ENCODE measurements around the gene UBE4A. TPM values are rescaled to one million over a fixed set of nuclear protein-coding genes. Genes with fewer than 3 reads are reported as not detected.

UBE4A gene
- total RNA-seq, 1 donor from 2014 or later = 32.0 TPM

- Mint-ChIP-seq H3K4me3 (ENCODE audit: unreplicated experiment) (no peak overlapping the region), H3K27me3 (ENCODE audit: unreplicated experiment) (no peaks in the 10 kb centered on the region), H3K27ac (ENCODE audit: unreplicated experiment) (no peak overlapping the region), H3K9me3 (ENCODE audit: unreplicated experiment) (no peaks in the 10 kb centered on the region), H3K36me3 (ENCODE audit: low read depth, unreplicated experiment) (no peaks in the 10 kb centered on the region), H3K4me1 (ENCODE audit: unreplicated experiment) (no peaks in the 10 kb centered on the region)
- DNase-seq (ENCODE audit: low spot score) = no peak
- no peak for TF ChIP-seq CTCF (IDR thresholded peaks at IDR 0.05; ENCODE audit: unreplicated experiment)
These were observed 30.7 kb upstream of the UBE4A start for GRCh38 chr11:118328745-118329144.

GRCh38 chr11:118334745-118335144 lies 24.7 kb upstream of the UBE4A start:
- DNase-seq (ENCODE audit: low spot score) = no peak
- peaks cover 2% of the 10 kb centered on the region for H3K4me1 Mint-ChIP-seq (ENCODE audit: unreplicated experiment)
- TF ChIP-seq CTCF (IDR thresholded peaks at IDR 0.05; ENCODE audit: unreplicated experiment) = no peak
- no peak overlapping the region for H3K4me3 Mint-ChIP-seq (ENCODE audit: unreplicated experiment)
- H3K9me3 Mint-ChIP-seq (ENCODE audit: unreplicated experiment) = no peaks in the 10 kb centered on the region
- H3K36me3 Mint-ChIP-seq (ENCODE audit: low read depth, unreplicated experiment) = no peaks in the 10 kb centered on the region
- no peak overlapping the region for H3K27ac Mint-ChIP-seq (ENCODE audit: unreplicated experiment)
- peaks cover 4% of the 10 kb centered on the region for H3K27me3 Mint-ChIP-seq (ENCODE audit: unreplicated experiment)

GRCh38 chr11:118338637-118339061 lies 20.8 kb upstream of the UBE4A start:
- Mint-ChIP-seq H3K36me3 (ENCODE audit: low read depth, unreplicated experiment) (no peaks in the 10 kb centered on the region), H3K27me3 (ENCODE audit: unreplicated experiment) (peaks cover 4% of the 10 kb centered on the region), H3K27ac (ENCODE audit: unreplicated experiment) (no peak overlapping the region), H3K4me1 (ENCODE audit: unreplicated experiment) (peaks cover 2% of the 10 kb centered on the region), H3K4me3 (ENCODE audit: unreplicated experiment) (no peak overlapping the region), H3K9me3 (ENCODE audit: unreplicated experiment) (no peaks in the 10 kb centered on the region)
- DNase-seq (ENCODE audit: low spot score) = no peak
- no peak for TF ChIP-seq CTCF (IDR thresholded peaks at IDR 0.05; ENCODE audit: unreplicated experiment)

- Mint-ChIP-seq H3K4me1 (ENCODE audit: unreplicated experiment) (peaks cover 2% of the 10 kb centered on the region), H3K4me3 (ENCODE audit: unreplicated experiment) (no peak overlapping the region), H3K27ac (ENCODE audit: unreplicated experiment) (no peak overlapping the region), H3K9me3 (ENCODE audit: unreplicated experiment) (no peaks in the 10 kb centered on the region), H3K27me3 (ENCODE audit: unreplicated experiment) (peaks cover 4% of the 10 kb centered on the region), H3K36me3 (ENCODE audit: low read depth, unreplicated experiment) (no peaks in the 10 kb centered on the region)
- DNase-seq (ENCODE audit: low spot score) = no peak
- TF ChIP-seq CTCF (IDR thresholded peaks at IDR 0.05; ENCODE audit: unreplicated experiment) = no peak
These were observed 20.0 kb upstream of the UBE4A start for GRCh38 chr11:118339281-118339961.

GRCh38 chr11:118340449-118340848 lies 19.0 kb upstream of the UBE4A start:
- Mint-ChIP-seq H3K4me1 (ENCODE audit: unreplicated experiment) (peaks cover 2% of the 10 kb centered on the region), H3K27ac (ENCODE audit: unreplicated experiment) (no peak overlapping the region), H3K27me3 (ENCODE audit: unreplicated experiment) (peaks cover 4% of the 10 kb centered on the region), H3K4me3 (ENCODE audit: unreplicated experiment) (no peak overlapping the region), H3K36me3 (ENCODE audit: low read depth, unreplicated experiment) (no peaks in the 10 kb centered on the region), H3K9me3 (ENCODE audit: unreplicated experiment) (no peaks in the 10 kb centered on the region)
- no peak for TF ChIP-seq CTCF (IDR thresholded peaks at IDR 0.05; ENCODE audit: unreplicated experiment)
- no peak for DNase-seq (ENCODE audit: low spot score)

All from endothelial cell (in vitro differentiated cells).